WI38 (cell line): ENCODE measurements around the gene BICRA.

Experiments used
- H3K4me3 ChIP-seq: 2 replicates; pipeline ENCODE4 v1.5.1; 2011; ENCODE audit warnings: low read depth, mild to moderate bottlenecking, control low read depth, low read length
- TF ChIP-seq, protein P1 (sequence below): IDR thresholded peaks from 2 replicates; pipeline ENCODE4 v1.5.1; 2012; ENCODE audit warnings: low read depth, mild to moderate bottlenecking, control low read depth, low read length

Gene BICRA

DNA sequence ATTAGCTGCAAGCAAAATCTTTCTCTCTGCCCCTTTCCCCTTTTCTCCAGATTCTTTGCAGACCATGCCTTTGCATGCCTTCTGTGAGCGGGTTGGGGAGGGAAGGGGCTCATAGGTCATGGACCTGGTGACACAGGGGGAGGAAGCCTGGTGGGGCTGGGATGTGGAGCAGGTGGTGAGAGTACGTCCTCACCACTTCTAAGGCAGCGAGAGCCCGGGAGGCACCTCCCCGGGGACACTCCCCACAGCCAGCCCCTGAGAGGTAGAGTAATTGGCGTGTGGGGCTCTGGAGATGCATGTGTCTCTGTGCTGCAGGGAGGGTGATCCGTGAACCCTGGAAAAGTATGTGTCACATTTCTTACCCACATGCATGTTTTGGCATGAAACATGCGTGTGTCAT is 61.8 kb downstream of the BICRA start:
- TF ChIP-seq, protein P1, sequence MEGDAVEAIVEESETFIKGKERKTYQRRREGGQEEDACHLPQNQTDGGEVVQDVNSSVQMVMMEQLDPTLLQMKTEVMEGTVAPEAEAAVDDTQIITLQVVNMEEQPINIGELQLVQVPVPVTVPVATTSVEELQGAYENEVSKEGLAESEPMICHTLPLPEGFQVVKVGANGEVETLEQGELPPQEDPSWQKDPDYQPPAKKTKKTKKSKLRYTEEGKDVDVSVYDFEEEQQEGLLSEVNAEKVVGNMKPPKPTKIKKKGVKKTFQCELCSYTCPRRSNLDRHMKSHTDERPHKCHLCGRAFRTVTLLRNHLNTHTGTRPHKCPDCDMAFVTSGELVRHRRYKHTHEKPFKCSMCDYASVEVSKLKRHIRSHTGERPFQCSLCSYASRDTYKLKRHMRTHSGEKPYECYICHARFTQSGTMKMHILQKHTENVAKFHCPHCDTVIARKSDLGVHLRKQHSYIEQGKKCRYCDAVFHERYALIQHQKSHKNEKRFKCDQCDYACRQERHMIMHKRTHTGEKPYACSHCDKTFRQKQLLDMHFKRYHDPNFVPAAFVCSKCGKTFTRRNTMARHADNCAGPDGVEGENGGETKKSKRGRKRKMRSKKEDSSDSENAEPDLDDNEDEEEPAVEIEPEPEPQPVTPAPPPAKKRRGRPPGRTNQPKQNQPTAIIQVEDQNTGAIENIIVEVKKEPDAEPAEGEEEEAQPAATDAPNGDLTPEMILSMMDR = no peak
- H3K4me3 ChIP-seq = no peak overlapping the region

DNA sequence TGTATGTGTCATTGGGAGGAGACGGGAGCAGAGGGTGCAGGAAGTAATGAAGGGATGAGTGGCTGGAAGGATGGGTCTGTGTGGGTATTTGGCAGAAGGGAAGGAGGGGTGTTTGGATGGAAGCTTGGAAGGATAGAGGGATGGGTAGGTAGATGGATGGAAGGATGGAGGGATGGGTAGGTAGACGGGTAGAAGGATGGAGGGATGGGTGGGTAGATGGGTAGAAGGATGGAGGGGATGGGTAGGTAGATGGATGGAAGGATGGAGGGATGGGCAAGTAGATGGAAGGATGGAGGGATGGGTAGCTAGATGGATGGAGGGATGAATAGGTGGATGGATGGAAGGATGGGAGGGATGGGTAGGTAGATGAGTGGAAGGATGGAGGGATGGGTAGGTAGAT is 62.6 kb downstream of the BICRA start:
- H3K4me3 ChIP-seq = no peak overlapping the region
- TF ChIP-seq, protein P1 = no peak

DNA sequence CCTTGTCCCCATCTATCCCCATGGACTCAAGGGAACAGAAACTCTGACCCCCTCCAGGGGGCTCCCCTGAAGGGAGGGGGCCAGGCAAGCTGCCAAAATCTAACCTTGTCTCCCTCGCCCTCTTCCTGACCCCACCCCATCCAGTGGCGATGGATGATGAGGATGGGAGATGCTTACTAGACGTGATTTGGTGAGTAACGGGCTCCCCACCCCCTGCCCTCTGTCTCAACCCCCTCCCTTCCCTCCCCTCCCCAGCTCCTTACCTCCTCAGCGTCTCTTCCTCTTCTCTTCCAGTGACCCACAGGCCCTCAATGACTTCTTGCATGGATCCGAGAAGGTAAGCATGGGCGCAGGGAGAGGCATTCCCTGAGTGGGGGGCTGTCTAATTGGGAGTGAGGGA is 64.5 kb downstream of the BICRA start:
- H3K4me3 ChIP-seq = no peak overlapping the region

DNA sequence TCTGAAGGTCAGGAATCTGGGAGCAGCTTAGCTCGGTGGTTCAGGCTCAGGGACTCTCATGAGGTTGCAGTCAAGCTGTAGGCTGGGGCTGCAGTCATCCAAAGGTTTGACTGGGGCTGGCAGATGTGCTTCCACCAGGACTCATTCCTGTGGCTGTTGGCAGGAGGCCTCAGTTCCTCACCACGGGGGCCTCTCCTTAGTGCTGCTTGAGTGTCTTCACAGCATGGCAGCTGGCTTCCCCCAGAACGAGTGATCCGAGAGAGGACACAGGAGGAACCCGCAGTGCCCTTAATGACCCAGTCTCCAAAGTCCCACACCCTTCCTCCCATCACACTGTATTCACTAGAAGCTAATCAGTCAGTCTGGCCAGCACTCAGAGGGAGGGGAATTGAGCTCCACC is 65.6 kb downstream of the BICRA start:
- no peak overlapping the region for H3K4me3 ChIP-seq
- TF ChIP-seq, protein P1 = no peak

More for the DNA sequence above, 64.5 kb downstream of the BICRA start:
- TF ChIP-seq, protein P1 = no peak

DNA sequence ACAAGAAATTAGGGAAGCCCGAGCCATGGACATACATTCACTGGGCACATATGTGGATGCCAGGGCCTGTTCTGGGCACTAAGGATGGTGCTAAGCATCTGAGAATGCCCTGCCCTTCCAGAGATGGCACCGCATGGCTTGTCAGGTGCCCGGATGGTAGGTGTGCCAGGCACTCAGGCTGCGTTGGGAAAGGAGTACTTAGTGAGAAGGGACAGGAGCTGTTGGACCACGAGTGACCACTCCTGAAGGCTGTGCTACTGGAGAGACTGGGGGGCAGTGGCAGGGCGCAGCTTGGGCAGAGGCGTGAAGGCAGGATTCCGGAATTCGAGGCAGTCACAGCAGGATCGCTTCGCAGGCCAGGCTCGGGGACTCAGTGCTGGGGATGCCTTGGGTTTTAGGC is 66.3 kb downstream of the BICRA start:
- H3K4me3 ChIP-seq = no peak overlapping the region
- TF ChIP-seq, protein P1 = no peak

DNA sequence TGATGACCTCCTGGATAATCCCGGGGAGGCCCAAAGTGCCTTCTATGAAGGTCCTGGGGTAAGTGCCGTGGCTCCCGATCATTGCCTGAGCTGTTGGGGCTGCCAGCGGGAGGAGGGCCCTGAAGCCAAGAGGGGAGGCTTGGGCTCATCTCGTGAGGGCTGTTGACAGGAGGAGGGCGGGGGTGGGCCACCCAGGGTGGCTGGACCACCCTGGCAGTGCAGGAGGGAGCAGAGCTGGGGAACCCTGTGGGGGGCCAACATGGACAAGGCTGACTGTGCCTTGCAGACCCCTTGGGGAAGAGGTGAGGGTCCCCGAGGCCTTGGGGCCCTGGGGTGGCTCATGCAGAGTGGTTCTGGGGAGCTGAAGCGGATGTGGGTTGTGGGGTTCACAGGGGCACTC is 66.9 kb downstream of the BICRA start:
- TF ChIP-seq, protein P1 = no peak
- H3K4me3 ChIP-seq = no peak overlapping the region

DNA sequence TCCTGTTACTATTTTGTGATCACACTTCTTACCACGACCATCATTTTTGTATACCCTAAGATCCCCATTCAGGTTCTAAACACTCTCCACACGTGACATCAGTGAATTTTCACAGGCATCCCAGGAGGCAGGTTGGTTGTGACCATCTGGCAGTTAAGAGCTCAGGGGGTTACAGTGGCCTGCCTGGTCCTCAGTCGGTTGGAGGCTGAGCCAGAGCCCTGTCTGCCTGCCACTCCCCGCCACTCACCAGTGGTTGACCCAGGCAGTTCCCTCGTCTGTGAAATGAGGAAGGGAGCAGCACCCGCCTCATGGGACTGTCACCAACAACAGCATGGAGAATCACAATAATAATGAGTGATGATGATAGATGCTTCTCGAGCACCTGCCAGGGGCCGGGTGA is 67.9 kb downstream of the BICRA start:
- TF ChIP-seq, protein P1 = no peak
- no peak overlapping the region for H3K4me3 ChIP-seq
